Activated CD4-positive, alpha-beta T cell treated with anti-CD3 and anti-CD28 coated beads for 36 hours (primary cell): ENCODE results near the gene C11orf91. TPM values are rescaled to one million over a fixed set of nuclear protein-coding genes. Genes with fewer than 3 reads are reported as not detected.
"Not testable (repeated sequence)": the region's sequence is repeated elsewhere in the genome, so short reads cannot be mapped to it uniquely, and the experiment has no call there.

Experiments used
- ATAC-seq: fragments of 200-7000 bp; cut with Tn5 transposase; one replicate; pipeline ENCODE4 v1.10.0; 2021; ENCODE audit warnings: mild to moderate bottlenecking, moderate library complexity
- CTCF ChIA-PET: fragments of 350-600 bp; sonication (Branson Sonifier 250); formaldehyde crosslinking; loops from one replicate; lab custom pipeline; 2021; ENCODE audit warnings: antibody characterized with exemption; lab: Charles Lee
- POLR2A ChIA-PET: fragments of 350-600 bp; sonication (Branson Sonifier 250); formaldehyde crosslinking; loops from one replicate; lab custom pipeline; 2021; ENCODE audit warnings: antibody characterized with exemption, inconsistent platforms; lab: Charles Lee
- DNase-seq: peaks from one replicate; pipeline ENCODE4 v3.0.0-alpha.2; 2020
- H3K27ac Mint-ChIP-seq: one replicate; pipeline ENCODE4 v1.8.0; 2021; ENCODE audit warnings: mixed read lengths
- H3K27me3 Mint-ChIP-seq: one replicate; pipeline ENCODE4 v1.8.0; 2021; ENCODE audit warnings: mixed read lengths
- H3K36me3 Mint-ChIP-seq: one replicate; pipeline ENCODE4 v1.8.0; 2021; ENCODE audit warnings: low read depth, mixed read lengths
- H3K4me1 Mint-ChIP-seq: one replicate; pipeline ENCODE4 v1.8.0; 2021; ENCODE audit warnings: mixed read lengths
- H3K4me3 Mint-ChIP-seq: one replicate; pipeline ENCODE4 v1.8.0; 2021; ENCODE audit warnings: mild to moderate bottlenecking, moderate library complexity, mixed read lengths
- H3K9me3 Mint-ChIP-seq: one replicate; pipeline ENCODE4 v1.8.0; 2021; ENCODE audit warnings: low read depth, mixed read lengths
- intact Hi-C, 2 experiments: fragments of 100-400 bp; cut with DNase I in 1 of 2; cut with micrococcal nuclease in 1 of 2; formaldehyde crosslinking; loops; one replicate each; pipeline versions ENCODE4 v1.14.2 to v1.15.1; 2022 to 2024; cut with DNase I, micrococcal nuclease
- total RNA-seq, 2 experiments: library from RNA; stranded (reverse); gene quantifications; one replicate each; pipeline ENCODE4 v1.2.3, GENCODE V29; 2021

C11orf91 gene
- total RNA-seq, 2 experiments from 2014 or later = not detected

- no peaks in the 10 kb centered on the region for H3K9me3 Mint-ChIP-seq
- ATAC-seq (no peak), DNase-seq (no peak)
- POLR2A ChIA-PET = no interaction called here
- intact Hi-C loops = no loop called here
- H3K27ac Mint-ChIP-seq = no peak overlapping the region
- no peak overlapping the region for H3K4me3 Mint-ChIP-seq
- peaks cover 4% of the 10 kb centered on the region for H3K27me3 Mint-ChIP-seq
- no peaks in the 10 kb centered on the region for H3K4me1 Mint-ChIP-seq
- no peaks in the 10 kb centered on the region for H3K36me3 Mint-ChIP-seq
- CTCF ChIA-PET = interaction anchor here (0.8 to 1.2 kb wide), 2 partner anchors 9 to 46 kb away, joined by 3 read pairs; no protein-coding TSS in a partner anchor
Measured at GRCh38 chr11:33669598-33670249, 30.9 kb downstream of the C11orf91 start.

GRCh38 chr11:33668951-33669596 is 31.6 kb downstream of the C11orf91 start:
- POLR2A ChIA-PET = interaction anchor here (0.6 kb wide), 1 partner anchor 23 kb away, joined by 3 read pairs; no protein-coding TSS in a partner anchor
- Mint-ChIP-seq H3K4me3 (no peak overlapping the region), H3K27ac (no peak overlapping the region), H3K36me3 (no peaks in the 10 kb centered on the region), H3K9me3 (no peaks in the 10 kb centered on the region), H3K4me1 (no peaks in the 10 kb centered on the region), H3K27me3 (peaks cover 6% of the 10 kb centered on the region)
- intact Hi-C loops = no loop called here
- no peak for DNase-seq
- CTCF ChIA-PET = interaction anchor here (0.7 to 1.2 kb wide), 2 partner anchors 47 to 62 kb away, joined by 3 read pairs; no protein-coding TSS in a partner anchor
- no peak for ATAC-seq

- Mint-ChIP-seq H3K4me1 (no peaks in the 10 kb centered on the region), H3K9me3 (no peaks in the 10 kb centered on the region), H3K27me3 (peaks cover 6% of the 10 kb centered on the region), H3K36me3 (no peaks in the 10 kb centered on the region), H3K4me3 (no peak overlapping the region), H3K27ac (no peak overlapping the region)
- DNase-seq (no peak), ATAC-seq (no peak)
- ChIA-PET POLR2A (interaction anchor here (0.6 kb wide), 1 partner anchor 24 kb away, joined by 3 read pairs; no protein-coding TSS in a partner anchor), CTCF (interaction anchor here (0.6 to 1.2 kb wide), 3 partner anchors 47 to 86 kb away, joined by 3 to 4 read pairs (median 3); no protein-coding TSS in a partner anchor)
- intact Hi-C loops = no loop called here
Measured at GRCh38 chr11:33668468-33668825, 32.2 kb downstream of the C11orf91 start.

GRCh38 chr11:33667819-33668467 is 32.7 kb downstream of the C11orf91 start:
- ATAC-seq (no peak), DNase-seq (no peak)
- Mint-ChIP-seq H3K36me3 (no peaks in the 10 kb centered on the region), H3K4me1 (no peaks in the 10 kb centered on the region), H3K9me3 (no peaks in the 10 kb centered on the region), H3K27ac (no peak overlapping the region), H3K27me3 (peaks cover 6% of the 10 kb centered on the region), H3K4me3 (no peak overlapping the region)
- POLR2A ChIA-PET = no interaction called here
- CTCF ChIA-PET = interaction anchor here (0.6 kb wide), 1 partner anchor 86 kb away, joined by 4 read pairs; no protein-coding TSS in a partner anchor
- intact Hi-C loops = no loop called here

- CTCF ChIA-PET = interaction anchor here (0.6 kb wide), 1 partner anchor 40 kb away, joined by 3 read pairs; no protein-coding TSS in a partner anchor
- Mint-ChIP-seq H3K27me3 (peaks cover 8% of the 10 kb centered on the region), H3K27ac (no peak overlapping the region), H3K4me1 (no peaks in the 10 kb centered on the region), H3K4me3 (no peak overlapping the region), H3K36me3 (no peaks in the 10 kb centered on the region), H3K9me3 (no peaks in the 10 kb centered on the region)
- POLR2A ChIA-PET = no interaction called here
- DNase-seq (no peak), ATAC-seq (no peak)
- intact Hi-C loops = no loop called here
Measured at GRCh38 chr11:33665350-33666106, 35.1 kb downstream of the C11orf91 start.

- Mint-ChIP-seq H3K27ac (no peak overlapping the region), H3K4me1 (no peaks in the 10 kb centered on the region), H3K27me3 (peaks cover 8% of the 10 kb centered on the region), H3K4me3 (no peak overlapping the region), H3K9me3 (no peaks in the 10 kb centered on the region), H3K36me3 (no peaks in the 10 kb centered on the region)
- ChIA-PET POLR2A (interaction anchor here (0.6 kb wide), 1 partner anchor 44 kb away, joined by 3 read pairs; no protein-coding TSS in a partner anchor), CTCF (interaction anchor here (0.6 kb wide), 1 partner anchor 40 kb away, joined by 3 read pairs; no protein-coding TSS in a partner anchor)
- ATAC-seq (no peak), DNase-seq (no peak)
- intact Hi-C loops = no loop called here
Measured at GRCh38 chr11:33664827-33665226, 35.8 kb downstream of the C11orf91 start.

- H3K4me3 Mint-ChIP-seq = no peak overlapping the region
- H3K36me3 Mint-ChIP-seq = no peaks in the 10 kb centered on the region
- ChIA-PET CTCF (no interaction called here), POLR2A (interaction anchor here (0.6 kb wide), 1 partner anchor 43 kb away, joined by 3 read pairs; no protein-coding TSS in a partner anchor)
- ATAC-seq (no peak), DNase-seq (no peak)
- intact Hi-C loops = no loop called here
- H3K4me1 Mint-ChIP-seq = no peaks in the 10 kb centered on the region
- peaks cover 8% of the 10 kb centered on the region for H3K27me3 Mint-ChIP-seq
- H3K27ac Mint-ChIP-seq = no peak overlapping the region
- H3K9me3 Mint-ChIP-seq = no peaks in the 10 kb centered on the region
Measured at GRCh38 chr11:33664166-33664565, 36.5 kb downstream of the C11orf91 start.

GRCh38 chr11:33663121-33663520 is 37.5 kb downstream of the C11orf91 start:
- POLR2A ChIA-PET = no interaction called here

GRCh38 chr11:33661526-33661925 is 39.1 kb downstream of the C11orf91 start:
- CTCF ChIA-PET = interaction anchor here (0.6 kb wide), 1 partner anchor 653 kb away, joined by 3 read pairs; no protein-coding TSS in a partner anchor
- ATAC-seq, DNase-seq, H3K9me3 Mint-ChIP-seq, intact Hi-C loops, H3K27ac Mint-ChIP-seq, H3K36me3 Mint-ChIP-seq, H3K27me3 Mint-ChIP-seq, POLR2A ChIA-PET, H3K4me1 Mint-ChIP-seq, H3K4me3 Mint-ChIP-seq: not testable (repeated sequence)

More at GRCh38 chr11:33663121-33663520, 37.5 kb downstream of the C11orf91 start:
- H3K4me3 Mint-ChIP-seq = no peak overlapping the region
- DNase-seq = no peak
- no peaks in the 10 kb centered on the region for H3K36me3 Mint-ChIP-seq
- no peaks in the 10 kb centered on the region for H3K4me1 Mint-ChIP-seq
- CTCF ChIA-PET = interaction anchor here (0.6 to 1.2 kb wide), 2 partner anchors 31 to 57 kb away, joined by 3 to 4 read pairs; no protein-coding TSS in a partner anchor
- no peak for ATAC-seq
- H3K27me3 Mint-ChIP-seq = peaks cover 8% of the 10 kb centered on the region
- intact Hi-C loops = no loop called here
- H3K9me3 Mint-ChIP-seq = no peaks in the 10 kb centered on the region
- no peak overlapping the region for H3K27ac Mint-ChIP-seq

GRCh38 chr11:33660962-33661361 is 39.7 kb downstream of the C11orf91 start:
- Mint-ChIP-seq H3K27ac (no peak overlapping the region), H3K36me3 (no peaks in the 10 kb centered on the region), H3K4me1 (no peaks in the 10 kb centered on the region), H3K9me3 (no peaks in the 10 kb centered on the region), H3K27me3 (peaks cover 4% of the 10 kb centered on the region), H3K4me3 (no peak overlapping the region)
- CTCF ChIA-PET = interaction anchor here (0.6 to 0.8 kb wide), 3 partner anchors 9 to 653 kb away, joined by 3 read pairs; no protein-coding TSS in a partner anchor
- intact Hi-C loops = no loop called here
- DNase-seq (no peak), ATAC-seq (no peak)
- POLR2A ChIA-PET = interaction anchor here (0.6 kb wide), 1 partner anchor 81 kb away, joined by 4 read pairs; no protein-coding TSS in a partner anchor
